Naive thymus-derived CD4-positive, alpha-beta T cell (primary cell): ENCODE results near the gene ZAP70. TPM values are rescaled to one million over a fixed set of nuclear protein-coding genes. Genes with fewer than 3 reads are reported as not detected.
A peak's percentile ranks its signal among the peaks of the same experiment; 100 is the strongest.

Source experiments
- ATAC-seq: fragments of 150-1000 bp; cut with Tn5 transposase; 2 replicates; pipeline ENCODE4 v1.10.0; 2021; ENCODE audit warnings: mild to moderate bottlenecking, moderate library complexity
- CTCF ChIA-PET: fragments of 350-600 bp; sonication (Branson Sonifier 250); formaldehyde crosslinking; loops from one replicate; lab custom pipeline; 2021; ENCODE audit warnings: antibody characterized with exemption; lab: Charles Lee
- POLR2A ChIA-PET: fragments of 350-600 bp; sonication (Branson Sonifier 250); formaldehyde crosslinking; loops from one replicate; lab custom pipeline; 2021; ENCODE audit warnings: antibody characterized with exemption, inconsistent platforms; lab: Charles Lee
- DNase-seq, 9 donors: peaks; one replicate each; pipeline versions ENCODE4 v3.0.0 to v3.0.0-alpha.2; 2020 to 2022; ENCODE audit warnings: mixed read lengths in 1 of 9
- H3K27ac ChIP-seq: one replicate; pipeline ENCODE4 v1.7.0; 2013; ENCODE audit warnings: mild to moderate bottlenecking, low read depth, low read length, moderate library complexity
- H3K27me3 ChIP-seq, 2 donors: one replicate each; pipeline ENCODE4 v1.7.0; 2013; ENCODE audit warnings: low read length in 2 of 2, mild to moderate bottlenecking in 2 of 2, moderate library complexity in 2 of 2; ENCODE audit not compliant: control insufficient read depth in 2 of 2, insufficient read depth in 2 of 2
- H3K36me3 ChIP-seq, 3 experiments: 1 replicate in 2 of 3; 2 replicates in 1 of 3; pipeline ENCODE4 v1.7.0; 2013; ENCODE audit warnings: low read length in 3 of 3, mild to moderate bottlenecking in 3 of 3, moderate library complexity in 1 of 3; ENCODE audit not compliant: insufficient read depth in 3 of 3, control insufficient read depth in 2 of 3
- H3K4me1 ChIP-seq, 2 donors: one replicate each; pipeline ENCODE4 v1.7.0; 2013; ENCODE audit warnings: low read length in 2 of 2, mild to moderate bottlenecking in 2 of 2, moderate library complexity in 1 of 2; ENCODE audit not compliant: control insufficient read depth in 2 of 2, insufficient read depth in 2 of 2
- H3K4me3 ChIP-seq: 2 replicates; pipeline ENCODE4 v1.7.0; 2013; ENCODE audit warnings: mild to moderate bottlenecking, low read length
- H3K9me3 ChIP-seq, 3 experiments: 1 replicate in 2 of 3; 2 replicates in 1 of 3; pipeline ENCODE4 v1.7.0; 2013; ENCODE audit warnings: low read length in 3 of 3; ENCODE audit not compliant: control insufficient read depth in 2 of 3
- H3K27ac Mint-ChIP-seq, 9 donors: one replicate each; pipeline ENCODE4 v1.8.0; 2020 to 2022; ENCODE audit warnings: mixed read lengths in 9 of 9, mild to moderate bottlenecking in 8 of 9, moderate library complexity in 5 of 9, inconsistent platforms in 2 of 9
- H3K27me3 Mint-ChIP-seq, 5 donors: one replicate each; pipeline ENCODE4 v1.8.0; 2021 to 2022; ENCODE audit warnings: mixed read lengths in 5 of 5, mild to moderate bottlenecking in 1 of 5
- H3K36me3 Mint-ChIP-seq, 5 donors: one replicate each; pipeline ENCODE4 v1.8.0; 2020 to 2022; ENCODE audit warnings: mixed read lengths in 5 of 5, mild to moderate bottlenecking in 3 of 5, inconsistent platforms in 1 of 5
- H3K4me1 Mint-ChIP-seq, 7 donors: one replicate each; pipeline ENCODE4 v1.8.0; 2020 to 2022; ENCODE audit warnings: mixed read lengths in 7 of 7, mild to moderate bottlenecking in 3 of 7, inconsistent platforms in 1 of 7
- H3K4me3 Mint-ChIP-seq, 10 donors: one replicate each; pipeline ENCODE4 v1.8.0; 2020 to 2022; ENCODE audit warnings: mild to moderate bottlenecking in 10 of 10, mixed read lengths in 10 of 10, moderate library complexity in 6 of 10, inconsistent platforms in 2 of 10
- H3K9me3 Mint-ChIP-seq, 11 donors: one replicate each; pipeline ENCODE4 v1.8.0; 2020 to 2022; ENCODE audit warnings: mixed read lengths in 11 of 11, mild to moderate bottlenecking in 4 of 11, inconsistent platforms in 1 of 11, moderate library complexity in 1 of 11
- intact Hi-C, 2 donors: fragments of 100-400 bp; cut with micrococcal nuclease; formaldehyde crosslinking; loops; one replicate each; pipeline ENCODE4 v1.15.1; 2023
- polyA plus RNA-seq, 2 donors: library from polyadenylated mRNA; unstranded; fragments of 300-500 nt; fragmentation: Illumina TruSeq; gene quantifications; one replicate each; pipeline ENCODE4 v1.2.3, GENCODE V29; 2021
- total RNA-seq, 6 experiments: library from RNA in 5 of 6; stranded (reverse) in 5 of 6; gene quantifications; 1 replicate in 5 of 6; 2 replicates in 1 of 6; pipeline ENCODE4 v1.2.3 and lab custom pipeline; 2021 to 2026

ZAP70 gene
- total and polyA plus RNA-seq, 7 experiments from 2014 or later, result 105 to 432 (median 358) TPM

- Histone ChIP-seq H3K9me3 (no peaks in the 10 kb centered on the region), H3K4me1 (peaks cover 10 to 18% of the 10 kb centered on the region in 2 donors), H3K27ac (no peak overlapping the region), H3K27me3 (no peaks in the 10 kb centered on the region), H3K4me3 (no peak overlapping the region), H3K36me3 (peaks cover 0 to 9% (median 5%) of the 10 kb centered on the region in 3 experiments)
- ATAC-seq, result no peak
- ChIA-PET POLR2A (no interaction called here), CTCF (interaction anchor here (0.6 to 3.9 kb wide), 4 partner anchors 17 to 53 kb away, joined by 3 to 29 read pairs (median 4); no protein-coding TSS in a partner anchor)
- Mint-ChIP-seq H3K4me3 (no peak overlapping the region), H3K9me3 (no peaks in the 10 kb centered on the region), H3K27ac (peak overlapping the region in 2 of 9 donors; percentile 3 to 33), H3K27me3 (no peaks in the 10 kb centered on the region), H3K4me1 (peaks cover 14 to 29% (median 22%) of the 10 kb centered on the region in 7 donors), H3K36me3 (peaks cover 0 to 14% (median 4%) of the 10 kb centered on the region in 5 donors)
- intact Hi-C loops, result no loop called here
- DNase-seq, result no peak
These were observed 38.4 kb downstream of the ZAP70 start for GRCh38 chr2:97751752-97752151.

GRCh38 chr2:97752342-97753334 is 39.3 kb downstream of the ZAP70 start:
- Histone ChIP-seq H3K36me3 (peaks cover 0 to 18% (median 5%) of the 10 kb centered on the region in 3 experiments), H3K4me1 (peaks cover 10% of the 10 kb centered on the region in 2 donors), H3K27me3 (no peaks in the 10 kb centered on the region), H3K27ac (no peak overlapping the region), H3K9me3 (no peaks in the 10 kb centered on the region), H3K4me3 (no peak overlapping the region)
- no peaks in the 10 kb centered on the region for H3K9me3 Mint-ChIP-seq
- ChIA-PET POLR2A (interaction anchor here (0.7 kb wide), 1 partner anchor 10 kb away, joined by 3 read pairs; no protein-coding TSS in a partner anchor), CTCF (interaction anchor here (0.6 to 3.9 kb wide), 7 partner anchors 12 to 54 kb away, joined by 3 to 29 read pairs (median 5); no protein-coding TSS in a partner anchor)
- H3K4me3 Mint-ChIP-seq, result no peak overlapping the region
- no peak for ATAC-seq
- H3K4me1 Mint-ChIP-seq, result peaks cover 8 to 20% (median 14%) of the 10 kb centered on the region in 7 donors
- intact Hi-C loops, result no loop called here
- peaks cover 0 to 23% (median 8%) of the 10 kb centered on the region in 5 donors for H3K36me3 Mint-ChIP-seq
- no peak for DNase-seq
- H3K27ac Mint-ChIP-seq, result peak overlapping the region in 2 of 9 donors; percentile 3 to 51
- H3K27me3 Mint-ChIP-seq, result no peaks in the 10 kb centered on the region

DNA sequence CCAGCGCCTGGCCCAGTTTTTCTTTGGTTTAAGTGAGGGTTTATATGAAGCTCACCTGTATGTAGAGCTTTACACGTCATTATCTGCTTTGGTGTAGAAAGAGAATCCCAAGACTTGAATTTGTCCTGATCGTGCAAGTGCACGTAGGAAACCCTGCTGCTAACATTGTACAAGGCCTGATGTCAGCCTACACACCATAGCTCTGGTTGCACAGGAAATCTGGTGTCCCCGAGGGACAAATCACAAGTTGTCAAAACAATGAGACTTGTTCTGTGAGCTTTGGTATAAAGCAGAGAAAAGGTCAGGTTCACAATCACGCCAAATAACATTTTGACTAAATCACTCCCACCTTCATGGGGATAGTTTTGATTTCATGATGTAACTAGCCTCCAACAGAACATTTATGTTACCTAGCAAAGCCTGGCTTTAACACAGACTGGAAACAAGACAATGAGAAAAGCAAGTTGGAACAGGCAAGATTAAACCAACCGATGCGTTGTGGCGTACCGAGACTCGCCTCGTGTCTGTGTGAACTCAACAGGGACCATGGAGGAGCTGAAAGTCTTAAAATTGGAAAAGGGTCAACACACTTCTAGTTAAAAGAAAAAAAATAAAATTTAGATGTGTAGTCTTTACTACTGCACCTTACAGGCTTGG is 41.4 kb downstream of the ZAP70 start:
- Histone ChIP-seq H3K4me3 (no peak overlapping the region), H3K9me3 (no peaks in the 10 kb centered on the region), H3K27me3 (no peaks in the 10 kb centered on the region), H3K27ac (no peak overlapping the region), H3K36me3 (peaks cover 3 to 35% (median 5%) of the 10 kb centered on the region in 3 experiments), H3K4me1 (peaks cover under 1 to 7% of the 10 kb centered on the region in 2 donors)
- ATAC-seq, result no peak
- intact Hi-C loops, result no loop called here
- Mint-ChIP-seq H3K27ac (peak overlapping the region in 1 of 9 donors; percentile 71), H3K4me3 (no peak overlapping the region), H3K9me3 (no peaks in the 10 kb centered on the region), H3K36me3 (peaks cover 0 to 34% (median 12%) of the 10 kb centered on the region in 5 donors), H3K27me3 (no peaks in the 10 kb centered on the region), H3K4me1 (peaks cover 0 to 16% (median 13%) of the 10 kb centered on the region in 7 donors)
- ChIA-PET CTCF (interaction anchor here (0.6 to 1.2 kb wide), 2 partner anchors 55 to 276 kb away, joined by 3 read pairs; no protein-coding TSS in a partner anchor), POLR2A (no interaction called here)
- no peak for DNase-seq

DNA sequence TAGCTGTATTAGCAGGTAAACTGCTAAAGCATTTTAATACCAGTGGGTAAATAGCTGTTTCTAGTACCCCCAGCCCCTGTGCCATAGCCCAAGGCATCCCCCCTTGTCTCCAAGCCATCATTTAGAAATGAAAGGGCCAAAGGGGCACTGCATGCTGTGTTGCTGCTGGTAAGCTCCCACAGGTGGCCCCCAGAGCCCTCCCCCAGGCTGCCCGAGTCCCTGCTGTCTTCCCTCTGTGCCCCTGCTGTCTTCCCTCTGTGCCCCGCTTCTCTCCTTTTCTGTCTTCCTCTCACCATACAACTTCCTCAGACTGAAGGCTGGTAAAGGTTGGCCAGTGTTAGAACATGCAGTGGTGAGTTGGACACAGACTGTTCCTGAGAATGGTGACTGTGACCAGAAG is 42.1 kb downstream of the ZAP70 start:
- peaks cover 7 to 11% of the 10 kb centered on the region in 2 donors for H3K4me1 ChIP-seq
- CTCF ChIA-PET, result interaction anchor here (0.6 to 1.2 kb wide), 2 partner anchors 55 to 276 kb away, joined by 3 read pairs; no protein-coding TSS in a partner anchor
- H3K27me3 ChIP-seq, result no peaks in the 10 kb centered on the region
- no peak overlapping the region for H3K4me3 ChIP-seq
- DNase-seq, result no peak
- H3K4me3 Mint-ChIP-seq, result no peak overlapping the region
- H3K27ac ChIP-seq, result no peak overlapping the region
- ATAC-seq, result no peak
- H3K36me3 ChIP-seq, result peaks cover 5 to 42% (median 6%) of the 10 kb centered on the region in 3 experiments
- peak overlapping the region in 2 of 9 donors; percentile 17 to 26 for H3K27ac Mint-ChIP-seq
- no peaks in the 10 kb centered on the region for H3K27me3 Mint-ChIP-seq
- no peaks in the 10 kb centered on the region for H3K9me3 Mint-ChIP-seq
- POLR2A ChIA-PET, result no interaction called here
- peaks cover 0 to 39% (median 17%) of the 10 kb centered on the region in 5 donors for H3K36me3 Mint-ChIP-seq
- peaks cover 5 to 23% (median 16%) of the 10 kb centered on the region in 7 donors for H3K4me1 Mint-ChIP-seq
- no peaks in the 10 kb centered on the region for H3K9me3 ChIP-seq
- intact Hi-C loops, result no loop called here

GRCh38 chr2:97757062-97757461 is 43.7 kb downstream of the ZAP70 start:
- Mint-ChIP-seq H3K4me3 (no peak overlapping the region), H3K36me3 (peaks cover 0 to 46% (median 21%) of the 10 kb centered on the region in 5 donors), H3K9me3 (no peaks in the 10 kb centered on the region), H3K27me3 (no peaks in the 10 kb centered on the region), H3K4me1 (peaks cover 10 to 39% (median 30%) of the 10 kb centered on the region in 7 donors), H3K27ac (peak overlapping the region in 4 of 9 donors; percentile 25 to 60 (median 41))
- Histone ChIP-seq H3K36me3 (peaks cover under 1 to 58% (median 8%) of the 10 kb centered on the region in 3 experiments), H3K4me1 (peaks cover 12 to 23% of the 10 kb centered on the region in 2 donors), H3K27ac (no peak overlapping the region), H3K9me3 (no peaks in the 10 kb centered on the region), H3K4me3 (no peak overlapping the region), H3K27me3 (no peaks in the 10 kb centered on the region)
- DNase-seq (no peak), ATAC-seq (no peak)
- ChIA-PET POLR2A (interaction anchor here (1.0 kb wide), 1 partner anchor 17 kb away, joined by 3 read pairs; no protein-coding TSS in a partner anchor), CTCF (no interaction called here)
- intact Hi-C loops, result no loop called here

DNA sequence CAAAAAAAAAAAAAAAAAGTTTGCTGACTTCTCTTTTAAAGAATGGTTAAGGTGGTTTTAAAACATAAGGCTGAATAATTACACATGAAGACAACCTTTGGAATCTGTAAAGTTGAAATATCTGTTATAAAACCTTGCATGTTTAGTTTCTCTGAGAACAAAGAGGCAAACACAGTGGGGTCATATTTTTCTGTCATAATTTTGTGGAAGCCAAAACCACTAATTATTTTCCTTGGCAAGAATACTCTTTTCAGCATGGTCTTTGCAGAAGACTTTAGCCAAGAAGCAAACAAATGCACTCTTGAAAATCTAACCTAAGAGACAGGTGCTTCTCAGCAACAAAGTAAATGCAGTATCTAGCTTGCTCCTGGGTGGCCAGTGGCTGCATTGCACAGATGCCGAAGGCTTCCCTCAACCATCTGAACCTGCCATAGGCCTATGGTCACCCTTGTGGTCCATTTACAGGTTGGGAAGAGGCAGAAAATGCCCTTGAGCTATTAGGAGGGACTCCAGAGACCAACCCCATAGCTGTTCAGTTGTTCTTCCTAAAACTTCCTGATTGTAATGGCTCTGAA is 44.8 kb downstream of the ZAP70 start:
- H3K36me3 Mint-ChIP-seq, result peaks cover 0 to 45% (median 21%) of the 10 kb centered on the region in 5 donors
- no peaks in the 10 kb centered on the region for H3K9me3 ChIP-seq
- H3K4me1 ChIP-seq, result peaks cover 12 to 23% of the 10 kb centered on the region in 2 donors
- H3K9me3 Mint-ChIP-seq, result no peaks in the 10 kb centered on the region
- ChIA-PET CTCF (no interaction called here), POLR2A (interaction anchor here (1.6 kb wide), 1 partner anchor 44 kb away, joined by 5 read pairs; no protein-coding TSS in a partner anchor)
- intact Hi-C loops, result no loop called here
- H3K27ac ChIP-seq, result no peak overlapping the region
- H3K27me3 Mint-ChIP-seq, result no peaks in the 10 kb centered on the region
- H3K27me3 ChIP-seq, result no peaks in the 10 kb centered on the region
- ATAC-seq (no peak), DNase-seq (no peak)
- peaks cover 0 to 68% (median 8%) of the 10 kb centered on the region in 3 experiments for H3K36me3 ChIP-seq
- H3K27ac Mint-ChIP-seq, result peak overlapping the region in 6 of 9 donors; percentile 9 to 45 (median 16)
- H3K4me1 Mint-ChIP-seq, result peaks cover 14 to 46% (median 32%) of the 10 kb centered on the region in 7 donors
- peak overlapping the region in 1 of 10 donors; percentile 34 for H3K4me3 Mint-ChIP-seq
- no peak overlapping the region for H3K4me3 ChIP-seq
